Measurements from ENCODE around the gene NFE2L2.

GRCh38 chr2:177279847-177280246, 15.3 kb upstream of the NFE2L2 start:
- TF ChIP-seq CTCF (IDR thresholded peaks at IDR 0.05; ENCODE audit: poor library complexity) (no peak), EZH2 (IDR thresholded peaks at IDR 0.05; ENCODE audit: borderline replicate concordance) (no peak), EZH2phosphoT487 (IDR thresholded peaks at IDR 0.05; ENCODE audit: low read depth, severe bottlenecking, unreplicated experiment) (no peak)

All from hepatocyte (in vitro differentiated cells).